ENCODE measurements around the gene WDR36.
A peak's percentile ranks its signal among the peaks of the same experiment; 100 is the strongest.
"Not testable (repeated sequence)": the region's sequence is repeated elsewhere in the genome, so short reads cannot be mapped to it uniquely, and the experiment has no call there.

WDR36 gene

DNA sequence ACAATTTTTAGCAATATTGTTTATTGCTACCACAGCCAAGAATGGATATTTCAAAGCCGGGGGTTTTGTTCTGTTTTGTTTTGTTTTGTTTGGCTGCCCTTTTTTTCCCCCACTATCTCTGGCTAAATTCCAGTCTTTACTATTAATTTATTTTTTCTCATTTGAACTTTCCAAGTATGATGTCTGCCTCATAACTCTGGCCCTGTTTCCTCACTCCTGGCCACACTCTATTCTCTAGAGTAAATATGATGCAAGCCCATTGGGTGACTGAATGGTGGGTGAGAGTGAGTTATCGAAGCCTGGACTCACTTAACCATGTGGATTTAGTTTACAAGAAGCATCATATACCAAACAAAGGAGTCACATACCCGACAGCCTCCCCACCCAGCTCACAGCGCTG lies 41.9 kb downstream of the WDR36 start:
- DNase-seq (ENCODE audit: insufficient read length, low spot score) = no peak
- FAIRE-seq = no peak

DNA sequence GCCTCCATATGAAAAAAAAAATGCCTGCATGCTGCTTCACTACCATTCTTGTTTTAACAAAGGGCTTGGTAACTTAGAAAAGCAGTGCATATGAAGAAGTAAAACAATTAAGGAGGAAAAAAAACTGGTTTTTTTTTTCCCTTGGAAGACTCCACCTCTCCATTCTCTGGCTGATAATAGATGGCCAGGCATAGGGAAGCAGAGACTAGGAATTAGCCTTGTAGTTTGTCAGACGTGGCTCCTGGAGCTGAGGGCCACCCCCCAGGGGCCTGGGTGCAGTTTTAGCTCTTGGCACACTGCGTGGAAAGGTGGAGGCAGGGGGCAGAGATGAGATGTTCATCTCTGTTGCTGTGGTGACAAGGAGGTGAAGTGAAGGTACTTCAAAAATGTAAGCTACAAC lies 42.7 kb downstream of the WDR36 start:
- FAIRE-seq = no peak
- DNase-seq (ENCODE audit: insufficient read length, low spot score) = no peak

DNA sequence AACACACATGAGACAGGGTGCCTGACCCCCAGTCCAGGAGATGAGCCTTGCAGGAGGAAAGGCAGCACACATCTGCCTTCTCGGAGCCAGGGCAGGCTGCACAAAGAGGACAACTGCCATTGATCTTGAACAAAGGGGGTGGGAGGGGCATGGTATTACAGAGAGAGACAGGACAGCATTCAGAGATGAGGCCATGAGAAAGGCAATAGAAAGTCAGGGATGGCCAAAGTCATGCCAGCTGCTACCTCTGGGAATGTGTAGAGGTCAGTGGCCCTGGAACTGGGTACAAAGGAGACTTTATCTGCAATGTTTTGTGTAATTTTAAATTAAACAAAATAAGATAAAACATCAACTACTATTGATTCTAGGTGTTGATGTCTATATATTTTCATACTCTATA lies 43.2 kb downstream of the WDR36 start:
- FAIRE-seq (peak; percentile 51), DNase-seq (ENCODE audit: insufficient read length, low spot score) (no peak)

DNA sequence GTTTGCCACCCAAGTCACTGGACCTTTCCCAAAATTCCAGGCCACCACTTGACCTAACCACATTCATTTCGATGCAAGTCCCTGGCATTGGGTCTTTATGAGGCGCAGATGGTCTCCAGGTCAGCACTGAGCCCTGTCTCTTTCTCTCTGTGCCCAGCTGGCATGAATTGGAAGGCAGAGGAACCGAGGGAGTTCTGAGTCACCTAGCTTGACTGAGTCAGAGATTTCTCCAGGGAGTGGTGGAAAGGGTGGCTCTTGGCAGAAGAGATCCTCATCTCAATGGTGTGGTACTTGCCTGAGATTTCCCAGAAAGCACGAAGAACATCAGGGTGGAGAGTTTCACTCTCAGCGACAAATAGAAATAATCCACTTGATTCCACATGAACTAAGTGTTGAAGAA lies 43.8 kb downstream of the WDR36 start:
- DNase-seq (ENCODE audit: insufficient read length, low spot score) (no peak), FAIRE-seq (peak; percentile 66)

DNA sequence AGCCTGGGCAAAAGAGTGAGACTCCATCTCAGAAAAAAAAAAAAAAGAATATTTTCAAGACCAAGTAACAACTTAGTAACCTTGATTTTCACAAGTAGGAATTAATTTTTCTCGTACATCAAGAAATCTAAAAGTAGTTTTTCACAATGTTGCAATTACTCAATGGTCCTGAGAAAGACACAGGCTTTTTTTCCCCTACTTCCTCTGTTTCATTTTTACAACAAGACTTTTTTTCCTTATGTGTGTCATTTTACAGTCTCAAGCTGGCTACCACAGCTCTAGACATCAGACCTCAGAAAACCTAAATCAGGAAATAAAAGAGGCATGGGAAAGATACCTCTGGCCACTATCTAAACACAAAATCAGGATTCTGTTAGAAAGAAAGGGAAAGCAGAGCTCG lies 45.9 kb downstream of the WDR36 start:
- FAIRE-seq (no peak), DNase-seq (ENCODE audit: insufficient read length, low spot score) (no peak)

DNA sequence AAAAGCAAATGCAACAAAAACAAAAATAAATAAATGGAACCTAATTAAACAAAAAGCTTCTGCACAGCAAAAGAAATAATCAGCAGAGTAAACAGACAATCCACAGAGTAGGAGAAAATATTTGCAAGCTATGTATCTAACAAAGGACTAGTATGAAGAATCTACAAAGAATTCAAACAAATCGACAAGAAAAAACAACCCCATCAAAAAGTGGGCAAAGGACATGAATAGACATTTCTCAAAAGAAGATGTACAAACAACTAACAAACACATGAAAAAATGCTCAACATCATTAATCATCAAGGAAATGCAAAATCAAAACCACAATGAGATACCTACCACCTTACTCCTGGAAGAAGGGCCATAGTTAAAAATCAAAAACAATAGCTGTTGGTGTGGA lies 49.3 kb downstream of the WDR36 start:
- FAIRE-seq; DNase-seq (ENCODE audit: insufficient read length, low spot score): not testable (repeated sequence)

DNA sequence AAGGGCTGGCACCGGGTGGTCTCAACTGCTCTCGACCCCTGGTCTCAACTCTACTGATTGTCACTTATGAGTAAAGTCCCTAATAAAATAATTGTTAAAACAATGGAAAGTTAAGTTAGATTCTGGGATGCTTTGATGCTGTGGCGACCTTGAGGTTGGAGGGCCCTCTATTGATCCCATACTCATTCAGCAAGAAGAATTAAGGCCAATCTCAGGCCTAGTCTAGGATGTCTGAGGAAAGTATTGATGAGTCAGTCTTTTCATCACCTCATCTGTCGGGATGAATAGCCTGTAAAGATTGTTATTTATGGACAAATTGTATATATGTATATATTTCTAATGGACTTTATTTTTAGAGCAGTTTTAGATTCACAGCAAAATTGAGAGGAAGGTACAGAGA lies 50.8 kb downstream of the WDR36 start:
- FAIRE-seq (no peak), DNase-seq (ENCODE audit: insufficient read length, low spot score) (no peak)

DNA sequence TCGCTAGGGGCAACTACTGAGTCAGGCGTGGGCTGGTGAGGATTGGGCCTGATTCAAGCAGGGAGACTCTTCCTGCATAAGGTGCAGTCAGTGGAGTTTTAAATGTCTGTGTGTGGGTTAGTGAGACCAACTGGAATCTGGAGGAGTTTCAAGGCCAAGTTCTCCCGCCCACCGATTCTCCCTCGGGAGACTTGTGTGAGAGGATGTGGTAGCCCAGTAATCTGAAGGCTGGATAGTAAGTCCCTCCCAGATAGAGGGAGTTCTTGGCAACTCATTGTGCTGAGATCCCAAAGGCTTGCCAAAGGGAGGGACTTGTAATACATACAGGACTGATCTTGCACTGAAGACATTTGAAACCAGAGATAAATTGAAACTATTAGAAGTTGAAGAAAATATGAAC lies 51.8 kb downstream of the WDR36 start:
- FAIRE-seq = no peak
- DNase-seq (ENCODE audit: insufficient read length, low spot score) = peak; percentile 19

DNA sequence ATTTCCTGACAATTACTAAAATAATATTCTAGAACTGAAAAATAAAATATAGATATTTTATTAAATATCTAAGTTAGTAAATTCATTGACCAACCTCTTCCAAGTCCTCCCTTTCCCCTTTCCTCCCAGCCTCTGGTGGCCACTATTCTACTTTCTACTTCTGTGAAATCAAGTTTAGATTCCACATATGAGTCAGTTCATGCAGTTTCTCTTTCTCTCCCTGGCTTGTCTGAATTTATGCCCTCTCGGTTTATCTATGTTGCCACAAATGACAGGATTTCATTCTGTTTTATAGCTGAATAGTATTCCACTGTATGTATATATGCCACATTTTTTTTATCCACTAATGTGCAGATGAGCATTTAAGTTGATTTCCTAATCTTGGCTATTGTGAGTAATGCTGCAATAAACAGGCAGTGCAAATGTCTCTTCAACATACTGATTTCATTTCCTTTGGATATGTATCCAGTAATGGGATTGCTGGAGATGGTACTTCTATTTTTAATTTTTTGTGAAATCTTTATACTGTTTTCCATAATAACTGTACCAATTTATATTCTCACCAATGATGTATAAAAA lies 52.3 kb downstream of the WDR36 start:
- FAIRE-seq = no peak
- DNase-seq (ENCODE audit: insufficient read length, low spot score) = no peak

DNA sequence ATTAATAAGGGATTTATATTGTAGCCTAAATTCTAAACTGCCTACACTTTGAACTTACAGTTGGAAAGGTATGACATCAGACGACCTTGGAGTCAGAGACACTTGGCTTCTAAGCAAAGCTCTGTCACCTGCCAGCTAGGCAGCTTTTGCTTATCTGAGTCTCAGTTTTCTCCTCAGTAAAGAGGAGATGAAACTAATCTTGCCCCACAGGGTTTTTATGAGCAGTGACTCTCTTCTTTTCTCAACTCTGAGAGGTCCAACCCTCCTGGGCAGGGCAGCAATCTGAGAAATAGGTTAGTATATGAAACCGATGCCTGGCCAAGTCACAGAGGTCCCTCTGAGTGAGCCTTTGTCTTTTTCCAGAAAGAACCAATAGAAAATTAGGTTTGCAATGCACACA lies 53.9 kb downstream of the WDR36 start:
- DNase-seq (ENCODE audit: insufficient read length, low spot score) (no peak), FAIRE-seq (no peak)

DNA sequence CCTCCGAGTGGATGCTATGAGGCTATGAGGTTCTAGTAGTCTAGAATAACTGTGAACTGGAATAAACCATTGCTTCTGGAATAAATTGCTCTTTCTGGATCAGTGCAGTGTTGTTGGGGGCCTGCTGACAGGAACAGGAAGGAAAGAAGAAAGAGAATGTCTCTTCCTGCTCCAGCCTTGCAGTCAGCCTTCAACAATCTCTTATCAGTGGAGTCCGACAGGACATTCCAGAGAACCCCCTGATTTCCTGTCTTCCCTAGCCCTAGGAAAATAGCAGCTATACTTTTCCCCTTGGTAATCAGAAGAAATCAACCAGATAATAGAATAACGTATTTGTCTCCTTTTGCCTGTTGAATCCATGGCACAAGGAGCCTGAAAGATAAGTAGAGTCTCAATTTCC lies 55.4 kb downstream of the WDR36 start:
- FAIRE-seq (no peak), DNase-seq (ENCODE audit: insufficient read length, low spot score) (no peak)

DNA sequence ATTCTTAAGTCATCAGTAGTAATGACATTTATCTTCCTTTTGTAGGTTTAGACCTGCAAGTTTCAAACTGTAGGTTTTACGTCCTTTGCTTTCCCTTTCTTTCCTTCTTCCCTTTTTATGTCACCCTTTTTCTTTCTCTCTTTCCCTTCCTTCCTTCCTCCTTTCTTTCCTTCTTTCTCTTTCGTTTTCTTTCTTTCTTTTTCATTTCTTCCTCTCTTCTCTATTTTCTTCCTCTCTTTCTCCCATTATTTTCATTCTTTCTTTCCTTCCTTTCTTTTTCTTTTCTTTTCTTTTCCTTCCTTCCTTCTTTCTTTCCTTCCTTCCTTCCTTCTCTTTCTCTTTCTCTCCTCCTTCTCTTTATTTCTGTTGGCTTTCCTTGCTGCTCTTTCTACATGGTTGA lies 59.9 kb downstream of the WDR36 start:
- DNase-seq (ENCODE audit: insufficient read length, low spot score) (no peak), FAIRE-seq (no peak)

DNA sequence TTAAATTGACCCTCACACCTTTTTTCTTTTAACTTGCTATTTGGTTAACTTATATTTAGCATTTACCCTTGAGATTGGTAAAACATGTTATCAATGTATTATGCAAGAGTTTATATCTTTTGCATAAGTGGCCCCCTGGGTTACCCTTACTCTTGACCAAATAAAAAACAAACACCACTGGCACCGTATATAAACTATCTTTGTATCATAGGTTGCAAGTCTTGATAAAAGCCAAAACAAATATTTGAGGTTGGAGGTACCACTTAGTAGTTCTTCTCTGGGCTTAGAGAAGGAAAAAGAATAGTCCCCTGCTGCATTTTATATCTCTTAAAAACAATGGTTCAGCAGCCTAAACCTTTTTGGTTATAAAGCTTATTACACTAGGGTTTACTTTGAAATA lies 61.3 kb downstream of the WDR36 start:
- FAIRE-seq (no peak), DNase-seq (ENCODE audit: insufficient read length, low spot score) (no peak)

DNA sequence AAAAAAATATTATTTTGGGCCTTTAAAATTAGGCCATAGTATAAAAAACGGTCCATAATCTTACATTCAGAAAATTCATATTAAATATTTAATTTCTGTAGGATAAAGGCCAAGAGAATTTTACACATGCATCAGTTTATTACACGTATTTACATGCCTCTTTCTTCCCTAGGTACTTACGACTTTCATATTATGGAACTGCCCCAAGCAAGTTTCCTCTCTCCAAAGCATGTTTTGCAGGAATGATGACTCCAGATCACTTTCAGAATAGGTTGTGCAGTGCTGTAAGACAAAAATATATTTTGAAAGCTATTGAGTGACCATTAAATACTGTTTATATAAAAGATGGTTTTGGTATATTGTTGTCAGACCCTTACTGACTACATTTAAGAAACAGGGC lies 61.8 kb downstream of the WDR36 start:
- FAIRE-seq (no peak), DNase-seq (ENCODE audit: insufficient read length, low spot score) (no peak)

DNA sequence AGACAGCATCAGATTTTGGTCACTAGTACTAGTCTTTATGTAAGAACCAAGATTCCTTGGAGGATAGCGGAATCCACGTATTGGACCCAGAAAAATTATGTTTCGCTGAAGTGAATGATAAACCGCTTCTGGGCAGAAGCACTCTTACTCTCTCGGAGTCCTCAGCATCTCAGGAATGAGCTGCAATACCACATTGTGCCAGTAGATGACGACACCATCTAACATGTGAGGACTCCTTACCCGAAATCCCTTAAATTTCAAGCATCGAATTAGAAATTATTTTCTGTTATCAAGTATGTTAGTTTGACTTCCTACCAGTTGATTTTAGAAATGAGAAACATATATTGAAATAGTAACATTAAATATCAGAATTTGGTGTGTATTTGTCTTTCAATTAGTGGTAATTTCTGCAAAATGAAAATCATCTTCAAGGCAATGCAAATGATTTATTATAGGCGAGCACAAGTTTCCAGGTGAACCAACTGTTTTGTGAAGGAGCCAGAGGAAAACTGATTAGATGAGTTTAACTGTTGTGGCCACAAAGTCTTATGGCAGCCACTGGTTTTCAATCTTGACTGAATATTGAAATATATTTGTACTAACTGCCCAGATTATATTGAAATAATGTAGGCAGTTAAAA lies 66.1 kb downstream of the WDR36 start:
- DNase-seq (ENCODE audit: insufficient read length, low spot score) (peak; percentile 59), FAIRE-seq (no peak)

DNA sequence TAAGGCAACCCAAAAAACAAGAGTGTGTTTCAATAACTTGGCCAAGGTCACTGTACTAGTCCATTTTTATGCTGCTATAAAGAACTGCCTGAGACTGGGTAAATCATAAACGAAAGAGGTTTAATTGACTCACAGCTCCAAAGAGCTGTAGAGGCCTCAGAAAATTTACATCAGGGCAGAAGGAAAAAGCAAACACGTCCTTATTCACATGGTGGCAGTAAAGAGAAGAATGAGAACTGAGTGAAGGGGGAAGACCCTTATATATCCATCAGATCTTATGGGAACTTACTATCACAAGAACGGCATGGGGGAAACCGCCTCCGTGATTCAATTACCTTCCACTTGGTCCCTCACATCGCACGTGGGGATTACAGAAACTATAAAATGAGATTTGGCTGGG lies 67.7 kb downstream of the WDR36 start:
- DNase-seq (ENCODE audit: insufficient read length, low spot score) (no peak), FAIRE-seq (no peak)

DNA sequence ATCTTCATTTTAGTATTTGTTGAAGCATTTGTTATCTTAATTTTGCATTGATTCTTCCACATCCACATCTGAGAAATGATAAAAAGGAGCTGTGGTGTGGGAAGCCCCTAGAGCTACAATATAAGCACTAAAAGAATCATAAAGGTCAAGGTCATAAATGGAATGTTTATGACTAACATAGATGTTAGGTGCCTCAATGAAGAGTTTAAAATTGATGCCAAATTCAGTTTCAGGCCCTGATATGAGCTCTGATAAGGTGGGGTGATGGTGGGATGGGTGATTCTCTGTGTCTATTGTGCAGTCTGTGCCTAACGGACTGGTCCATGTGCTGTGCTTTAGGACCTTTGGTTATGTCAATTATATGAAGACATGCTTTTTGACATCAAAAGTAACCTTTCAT lies 70.9 kb downstream of the WDR36 start:
- DNase-seq (ENCODE audit: insufficient read length, low spot score) = no peak
- no peak for FAIRE-seq

DNA sequence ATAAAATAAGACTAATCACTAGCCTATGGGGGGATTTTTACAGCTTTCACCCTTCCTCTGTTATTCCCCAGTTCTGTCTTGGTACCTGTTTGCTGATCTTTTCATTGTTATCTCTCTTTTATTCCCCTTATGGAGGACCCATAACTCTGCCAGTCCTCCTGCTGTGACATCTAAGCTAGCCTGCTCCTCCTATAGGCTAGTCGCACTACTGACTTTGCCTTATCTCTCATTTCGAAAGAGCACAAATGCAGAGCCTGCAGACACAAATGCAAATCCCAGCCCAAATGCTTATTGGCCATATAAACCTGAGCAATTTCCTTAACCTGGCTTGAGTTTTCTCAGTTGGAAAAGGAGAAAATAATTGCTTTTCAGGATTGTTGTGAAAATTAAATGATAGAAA lies 72.9 kb downstream of the WDR36 start:
- FAIRE-seq (no peak), DNase-seq (ENCODE audit: insufficient read length, low spot score) (no peak)

DNA sequence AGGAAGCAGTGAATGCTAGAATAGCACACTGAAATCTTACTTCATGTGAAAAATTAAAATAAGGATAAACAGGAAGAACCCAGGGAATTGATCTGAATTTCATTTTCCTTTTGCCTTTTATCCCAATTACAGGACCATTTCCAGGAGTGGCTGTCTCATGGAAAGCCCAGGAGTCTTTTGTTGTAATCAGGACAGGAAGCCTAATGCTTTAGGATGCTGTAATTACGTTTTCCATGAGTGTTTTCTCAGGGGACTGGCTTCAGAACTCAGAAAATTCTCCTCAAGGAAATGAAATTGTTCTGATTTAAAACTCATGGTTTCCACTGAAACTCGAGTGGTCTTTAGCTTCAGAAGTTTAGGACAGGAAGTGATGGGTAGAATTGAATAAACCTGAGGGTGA lies 75.4 kb downstream of the WDR36 start:
- FAIRE-seq (no peak), DNase-seq (ENCODE audit: insufficient read length, low spot score) (no peak)

DNA sequence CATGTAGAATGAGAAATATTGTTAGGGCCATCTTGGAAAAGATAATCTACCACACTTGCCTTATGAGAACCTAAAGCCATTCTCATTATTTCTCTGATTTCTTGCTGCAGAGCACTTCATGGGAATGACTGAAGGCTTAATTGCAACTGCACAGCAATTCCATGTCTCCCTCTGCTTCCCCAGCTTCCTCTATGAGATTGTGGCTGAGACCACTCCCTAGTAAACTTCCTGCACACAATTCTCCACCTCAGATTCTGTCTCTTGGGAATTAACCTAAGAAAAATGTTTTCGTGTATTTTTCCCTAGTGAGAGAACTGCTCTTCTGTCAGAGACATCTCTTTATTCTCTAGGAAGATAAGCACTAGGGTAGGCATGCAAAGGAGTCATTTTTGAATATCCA lies 76.5 kb downstream of the WDR36 start:
- DNase-seq (ENCODE audit: insufficient read length, low spot score) = no peak
- no peak for FAIRE-seq

DNA sequence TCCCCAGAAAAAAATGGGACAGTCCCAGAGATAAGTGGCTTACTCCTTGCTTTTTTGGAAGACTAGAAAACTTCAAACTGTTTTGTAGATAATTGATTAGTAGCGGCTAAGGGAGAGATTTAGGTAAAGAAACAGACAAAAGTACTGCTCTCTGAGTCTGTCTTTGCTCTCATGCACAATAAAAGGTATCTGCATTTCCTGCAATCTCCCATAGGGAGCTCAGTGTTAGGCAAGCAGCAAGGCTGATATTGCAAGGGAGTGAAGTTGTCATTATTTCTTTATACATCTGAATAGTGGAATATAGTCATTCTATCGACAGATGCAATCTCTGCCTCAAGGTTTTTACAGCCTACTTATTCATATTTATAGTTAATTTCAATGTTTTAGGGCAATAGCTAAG lies 77.1 kb downstream of the WDR36 start:
- DNase-seq (ENCODE audit: insufficient read length, low spot score) = no peak

DNA sequence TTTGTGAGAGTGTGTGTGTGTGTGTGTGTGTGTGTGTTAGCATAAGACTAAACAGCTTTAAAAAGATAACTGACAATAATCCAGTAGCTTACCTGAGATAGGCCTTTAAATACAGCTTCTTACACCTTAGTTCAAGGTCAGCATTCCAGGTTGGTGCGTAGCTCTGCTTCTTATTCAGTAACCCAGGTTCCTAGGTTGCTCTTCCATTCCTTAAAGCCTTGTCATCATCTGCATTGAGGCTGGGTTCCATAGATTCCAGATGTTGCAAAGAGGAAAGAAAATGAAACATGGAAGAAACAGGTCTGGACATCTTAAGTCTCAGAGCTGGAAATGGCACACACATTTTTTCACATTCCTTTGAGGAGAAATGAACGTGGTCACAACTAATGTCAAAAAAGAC lies 78.1 kb downstream of the WDR36 start:
- DNase-seq (ENCODE audit: insufficient read length, low spot score) (no peak), FAIRE-seq (no peak)

More for the DNA sequence above, 77.1 kb downstream of the WDR36 start:
- no peak for FAIRE-seq

DNA sequence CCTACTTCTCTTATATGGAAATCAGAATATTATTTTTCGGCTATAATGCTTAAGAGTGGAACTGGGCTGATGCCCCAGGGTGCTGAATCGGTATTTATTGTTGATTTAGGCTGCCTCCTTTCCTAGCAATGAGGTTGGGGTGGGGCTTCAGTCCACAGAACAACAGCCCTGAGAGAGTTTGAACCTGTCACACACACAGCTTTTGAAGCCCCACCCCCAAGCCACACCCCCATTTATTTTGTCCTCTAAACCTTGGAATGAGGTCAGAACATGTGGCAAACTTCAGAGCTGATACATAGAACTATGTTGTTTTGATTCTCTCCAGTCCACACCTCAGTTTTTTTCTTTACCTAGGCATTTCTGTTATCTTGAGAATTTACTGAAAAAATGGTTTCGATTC lies 80.4 kb downstream of the WDR36 start:
- no peak for DNase-seq (ENCODE audit: insufficient read length, low spot score)
- no peak for FAIRE-seq

All from HTR-8/SVneo (cell line).